Esophagus squamous epithelium (tissue), 4 donors: Measurements from ENCODE around the gene TRIM66.

Experiments used
- CTCF ChIP-seq, 6 experiments: fragments of 450-650 bp in 4 of 6; fragments of 200-600 bp in 2 of 6; sonication (generic) in 2 of 6; IDR thresholded peaks; one replicate each; pipeline ENCODE4 v1.5.1; 2016 to 2019; ENCODE audit warnings: antibody characterized with exemption in 6 of 6, mild to moderate bottlenecking in 4 of 6, moderate library complexity in 4 of 6
- POLR2A ChIP-seq, 4 donors: fragments of 450-650 bp; IDR thresholded peaks; one replicate each; pipeline ENCODE4 v1.6.1; 2017; ENCODE audit warnings: antibody characterized with exemption in 4 of 4, mild to moderate bottlenecking in 4 of 4, moderate library complexity in 3 of 4

DNA sequence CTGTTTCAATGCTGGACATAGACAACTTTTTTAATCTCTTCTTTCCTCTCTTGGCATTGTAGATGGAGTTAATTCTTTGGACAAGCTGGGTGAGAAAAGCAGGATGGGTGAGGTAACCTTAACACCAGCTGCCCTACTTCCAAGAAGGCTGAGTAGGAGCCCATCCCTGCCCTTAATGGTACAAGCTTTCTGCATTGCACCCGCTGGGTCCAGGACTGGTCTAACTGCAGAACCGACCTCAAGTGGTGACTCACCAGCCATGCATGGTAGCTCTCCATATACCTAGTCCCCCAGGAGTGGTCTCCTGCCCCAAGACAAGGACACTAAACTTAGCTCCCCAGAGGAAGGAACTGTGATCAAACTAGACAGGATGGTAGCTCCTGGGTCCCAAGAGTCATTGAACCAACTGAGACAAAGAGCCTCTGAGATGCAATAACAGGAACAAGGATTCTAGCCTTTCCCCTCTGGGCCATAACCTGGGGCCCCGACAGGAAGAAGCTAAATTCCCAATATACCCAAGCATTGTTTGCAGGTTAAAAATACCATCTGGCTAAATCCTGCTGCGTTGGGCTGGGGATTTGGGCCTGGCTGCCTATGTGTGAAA is 32.3 kb upstream of the TRIM66 start:
- TF ChIP-seq POLR2A (IDR thresholded peaks at IDR 0.05) (no peak), CTCF (IDR thresholded peaks at IDR 0.05) (no peak)
